GM21423 (cell line): Measurements from ENCODE around the gene KLF7.

Source experiments
- ATAC-seq: cut with Tn5 transposase; IDR thresholded peaks from one replicate; pipeline ENCODE4 v1.9.1; 2021; ENCODE audit warnings: mild to moderate bottlenecking, moderate library complexity; ENCODE audit not compliant: unreplicated experiment

KLF7 gene

DNA sequence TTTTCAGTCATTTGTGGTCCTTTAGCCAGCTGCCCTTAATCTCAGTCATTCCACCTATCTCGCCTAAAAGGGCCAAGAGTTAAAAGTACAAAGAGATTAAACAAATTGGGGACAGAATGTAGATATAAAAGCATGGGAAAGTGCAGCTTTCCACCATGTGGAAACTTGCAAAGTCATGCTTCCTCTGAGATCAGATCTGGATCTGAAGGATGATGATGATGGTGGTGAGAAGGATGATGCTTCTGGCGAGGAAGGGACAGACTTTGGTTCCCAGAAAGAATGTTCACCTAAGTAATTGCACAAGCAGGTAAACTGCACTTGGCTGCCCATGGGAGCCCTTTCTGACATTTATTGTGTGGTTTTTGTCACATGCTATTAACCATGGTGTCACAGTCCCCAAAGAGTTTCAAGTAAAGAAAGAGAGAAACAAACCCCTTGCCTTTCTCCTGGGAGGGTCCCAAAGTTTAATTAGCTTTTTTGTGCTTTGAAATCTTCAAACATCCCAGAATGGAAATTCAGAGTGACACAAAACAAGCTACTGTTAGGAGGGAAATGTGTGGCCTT lies 34.7 kb downstream of the KLF7 start:
- no peak for ATAC-seq

DNA sequence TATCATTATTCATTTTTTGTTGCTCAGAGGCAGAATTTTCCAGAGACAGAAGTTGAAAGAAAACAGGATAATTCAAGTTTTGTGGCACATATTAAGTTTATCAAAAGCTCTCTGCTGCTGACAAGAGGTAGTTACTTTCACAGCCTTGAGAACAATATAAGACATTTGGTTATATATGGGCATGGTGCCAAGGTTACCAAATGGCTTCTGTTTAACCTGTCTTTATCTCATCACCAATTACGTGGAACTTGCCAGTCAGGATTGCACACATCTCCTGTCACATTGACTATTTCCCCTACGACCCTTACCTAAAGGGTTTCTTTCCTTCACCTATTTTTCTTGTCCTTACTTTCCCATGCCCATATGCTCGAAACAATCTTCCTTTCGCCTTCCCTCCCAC lies 35.9 kb downstream of the KLF7 start:
- ATAC-seq = no peak

DNA sequence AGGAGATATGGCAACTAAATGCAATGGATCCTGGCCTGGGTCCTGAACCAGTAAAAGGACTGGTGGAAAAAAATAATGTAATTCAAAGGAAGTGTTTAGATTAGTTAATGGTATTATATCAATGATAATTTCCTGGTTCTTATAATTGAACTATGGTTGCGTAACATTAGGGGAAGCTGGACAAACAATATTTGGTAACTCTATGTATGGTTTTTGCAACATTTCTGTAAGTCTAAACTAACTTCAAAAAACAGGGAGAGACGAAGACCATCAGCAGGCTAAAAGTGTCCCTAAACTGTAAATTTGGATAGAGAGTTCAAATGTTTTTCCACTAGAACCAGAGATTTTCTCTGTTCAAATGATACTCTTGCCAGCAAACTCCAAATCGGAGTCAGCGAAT lies 36.9 kb downstream of the KLF7 start:
- ATAC-seq = no peak

DNA sequence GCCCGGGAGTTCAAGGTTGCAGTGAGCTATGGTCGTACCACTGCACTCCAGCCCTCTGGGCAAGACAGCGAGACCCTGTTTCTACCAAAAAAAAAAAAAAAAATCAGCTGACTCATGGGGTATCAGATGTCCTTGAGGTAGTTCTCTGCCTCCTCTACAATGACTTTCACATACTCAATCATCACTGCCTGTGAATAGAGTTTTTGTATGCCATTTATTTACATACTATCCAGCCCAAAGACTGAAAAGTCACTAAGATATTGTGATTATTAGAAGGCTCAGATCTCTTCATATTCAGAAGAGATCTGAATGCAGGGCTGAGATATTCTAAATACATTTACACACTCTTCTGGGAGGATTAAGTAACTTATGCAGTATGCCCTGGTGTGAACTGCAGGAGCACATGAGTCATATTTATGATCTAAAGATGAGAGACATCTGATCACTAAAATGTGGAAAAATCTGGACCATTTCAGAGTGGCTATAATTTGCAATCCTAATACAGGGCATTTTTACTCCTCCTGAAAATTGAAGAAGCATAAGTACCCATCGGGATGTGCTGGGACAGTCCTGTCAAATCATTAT lies 38.9 kb downstream of the KLF7 start:
- no peak for ATAC-seq

DNA sequence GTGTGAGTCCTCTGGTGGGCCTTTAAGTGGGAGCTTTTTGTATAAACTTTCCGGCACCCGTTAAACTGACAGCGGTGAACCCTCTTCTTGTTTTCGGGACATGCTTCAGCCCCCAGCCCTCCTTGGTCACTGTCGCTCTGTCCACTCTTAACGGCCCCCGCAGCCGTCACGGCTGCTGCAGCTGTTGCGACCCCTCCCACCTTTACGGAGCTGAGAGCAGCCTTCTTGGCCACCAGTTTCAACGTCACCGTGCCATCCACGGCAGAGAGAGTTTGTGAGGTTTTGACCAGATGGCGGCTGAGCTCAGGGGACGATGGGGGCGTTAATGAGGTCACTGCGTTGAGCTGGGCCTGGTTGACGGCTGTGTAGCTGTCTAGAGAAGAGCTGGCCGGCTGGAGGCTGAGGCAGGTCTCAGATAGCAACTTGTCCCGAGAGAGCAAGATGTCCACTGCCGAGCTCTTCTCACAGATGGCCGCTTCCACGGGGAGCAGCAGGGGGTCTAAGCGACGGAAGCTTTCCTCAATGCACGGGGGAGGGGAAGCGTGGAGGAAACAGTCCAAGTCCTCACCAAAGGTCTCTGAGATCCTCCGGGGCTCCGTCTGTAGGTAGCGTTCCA lies 41.9 kb downstream of the KLF7 start:
- ATAC-seq = no peak

DNA sequence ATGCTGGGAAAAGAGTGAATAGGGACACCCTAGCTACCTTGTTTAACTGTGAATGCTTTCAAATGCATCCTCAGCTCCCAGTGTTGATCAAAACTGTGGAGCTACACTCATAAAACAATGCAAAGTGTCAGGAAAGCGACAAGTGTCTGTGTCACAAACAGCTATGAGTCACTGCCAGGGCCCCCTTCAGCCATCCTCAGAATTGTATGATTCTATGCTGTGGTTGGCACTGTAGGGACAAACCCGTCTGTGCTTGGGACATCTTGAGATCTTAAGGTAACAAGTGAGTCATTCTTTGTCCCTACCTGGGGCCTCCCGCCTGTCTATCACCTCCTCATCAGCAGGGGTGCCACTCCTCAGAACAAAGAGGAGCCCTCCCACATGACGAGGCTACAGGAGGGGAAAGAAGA lies 42.4 kb downstream of the KLF7 start:
- no peak for ATAC-seq

DNA sequence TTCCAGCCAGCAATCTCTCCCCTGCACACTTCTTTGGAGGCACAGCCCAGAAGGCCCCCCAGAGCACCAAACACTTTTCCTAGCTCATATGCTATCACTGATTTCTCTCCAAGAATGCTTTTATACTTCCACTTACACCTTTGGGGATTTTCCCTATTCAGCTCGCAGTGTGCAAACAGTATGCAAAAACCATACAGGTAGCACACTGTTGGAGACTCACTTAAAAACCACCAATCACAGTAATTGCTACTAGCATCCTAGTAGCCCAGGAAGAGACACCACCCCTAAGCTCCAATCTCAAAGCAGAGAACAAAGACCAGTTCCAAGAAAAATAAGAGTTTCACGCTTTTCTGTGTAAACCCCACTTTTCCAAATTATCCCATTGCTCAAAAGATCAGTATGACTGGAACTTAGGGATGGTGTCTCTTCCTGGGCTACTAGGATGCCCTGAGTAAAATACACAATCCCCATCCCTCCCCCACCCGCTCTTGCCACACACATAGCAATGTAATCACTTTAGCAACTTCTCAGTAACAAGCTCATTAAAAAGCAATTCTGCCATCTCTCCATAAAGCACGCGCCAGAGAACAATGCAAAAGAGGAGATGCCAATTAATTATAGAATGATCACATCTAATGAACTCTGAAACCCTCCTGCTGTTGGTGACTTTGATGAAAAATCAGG lies 43.0 kb downstream of the KLF7 start:
- no peak for ATAC-seq

DNA sequence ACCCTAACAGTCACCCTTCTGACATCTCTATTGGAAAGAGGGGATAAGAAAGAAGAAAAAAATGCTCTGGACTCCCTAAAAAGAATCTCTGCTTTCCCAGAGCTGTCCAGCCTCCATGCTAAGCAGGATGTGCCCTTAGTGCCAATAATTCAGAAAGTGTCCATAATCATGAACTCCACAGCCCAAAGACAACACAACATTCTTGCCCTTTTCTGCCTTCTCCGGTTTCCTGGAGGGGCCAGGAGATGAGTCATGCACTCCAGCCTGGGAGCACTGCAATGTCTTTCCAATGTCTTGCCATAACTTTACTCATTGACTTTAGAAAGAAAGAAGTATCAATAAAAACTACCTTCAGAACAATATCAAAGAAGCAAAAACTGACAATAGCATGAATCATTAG lies 44.0 kb downstream of the KLF7 start:
- ATAC-seq = no peak

DNA sequence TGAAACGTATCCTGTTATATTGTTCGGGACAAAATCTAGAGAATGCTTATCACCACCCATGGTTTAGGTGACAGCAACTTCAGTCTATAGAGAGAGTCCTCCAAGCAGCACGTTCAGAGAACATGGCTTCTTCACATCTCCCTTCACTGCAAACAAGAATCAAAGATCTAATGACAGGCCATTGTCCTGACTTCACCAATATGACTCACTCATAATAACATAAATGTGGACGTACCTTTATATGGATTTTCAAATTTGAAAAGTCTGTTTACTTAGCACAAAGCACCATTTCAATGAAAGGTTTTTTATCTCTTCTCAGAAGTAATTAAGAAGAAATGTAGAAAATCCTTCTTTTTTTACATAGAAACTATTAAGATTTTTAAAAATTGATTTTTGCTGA lies 46.7 kb downstream of the KLF7 start:
- ATAC-seq = no peak

DNA sequence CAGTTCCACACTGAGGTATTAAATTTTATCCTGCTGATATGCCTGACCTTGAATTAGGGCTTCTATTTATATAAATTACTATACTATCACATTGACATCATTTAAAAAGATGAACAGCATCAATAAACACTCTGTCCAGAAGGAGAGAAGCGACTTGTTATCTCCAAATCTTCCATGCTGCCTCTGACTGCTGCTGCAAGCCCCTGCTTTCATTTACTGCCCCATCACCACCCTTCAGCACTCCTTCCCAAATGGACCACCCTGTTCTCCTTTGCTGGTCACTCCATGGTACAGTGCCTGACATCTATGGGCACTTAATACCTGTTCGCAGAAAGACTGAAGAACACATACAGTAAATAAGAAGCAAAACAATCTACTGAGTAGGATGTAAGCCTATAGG lies 48.1 kb downstream of the KLF7 start:
- no peak for ATAC-seq

DNA sequence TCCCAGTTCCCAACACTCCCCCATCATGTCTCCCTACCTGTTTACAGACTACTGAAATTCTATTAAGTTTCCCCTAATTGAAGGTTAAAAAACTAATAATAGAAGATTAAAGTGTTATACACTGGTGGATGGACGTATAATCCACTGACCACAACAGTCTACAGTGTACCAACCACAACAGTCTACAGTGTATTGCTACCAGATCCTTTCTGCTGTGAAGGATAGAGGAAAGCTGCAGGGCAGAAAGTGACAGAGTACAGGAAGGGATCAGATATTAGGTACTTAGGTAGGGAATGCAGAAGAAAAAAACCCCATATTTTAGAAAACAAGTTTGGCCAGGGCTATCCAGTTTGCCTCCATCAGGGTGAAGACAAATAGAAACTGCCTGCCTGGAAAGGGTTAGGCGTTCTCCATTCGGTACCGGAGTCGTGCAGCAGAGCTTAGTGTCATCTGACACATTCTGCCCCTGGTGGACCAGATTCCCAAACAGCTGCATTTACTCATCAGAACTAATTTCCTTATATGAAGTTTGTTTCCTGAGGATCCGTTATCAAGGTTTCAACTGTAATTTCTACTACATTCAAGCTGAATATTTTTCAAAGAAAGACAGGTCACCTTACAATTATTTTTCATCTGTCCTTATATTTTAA lies 49.9 kb downstream of the KLF7 start:
- ATAC-seq = no peak

DNA sequence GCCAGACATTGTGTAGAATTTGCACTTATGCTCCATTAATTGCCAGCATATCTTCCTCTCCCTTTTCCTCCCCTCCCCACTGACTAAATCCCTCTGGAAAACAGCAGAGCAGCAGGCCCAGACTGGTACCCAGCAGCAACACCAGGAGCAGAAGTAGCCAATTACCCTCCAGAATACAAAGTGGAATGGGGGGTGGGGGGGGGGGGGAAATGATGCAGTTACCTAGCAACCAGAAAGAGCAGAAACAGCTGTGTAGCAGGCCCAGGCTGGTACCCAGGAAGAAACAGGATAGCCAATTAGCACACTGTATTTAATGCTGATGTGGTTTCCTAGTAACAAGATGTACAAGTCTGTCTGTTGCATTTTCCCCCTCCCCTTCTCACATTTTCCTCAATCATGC lies 52.3 kb downstream of the KLF7 start:
- no peak for ATAC-seq

DNA sequence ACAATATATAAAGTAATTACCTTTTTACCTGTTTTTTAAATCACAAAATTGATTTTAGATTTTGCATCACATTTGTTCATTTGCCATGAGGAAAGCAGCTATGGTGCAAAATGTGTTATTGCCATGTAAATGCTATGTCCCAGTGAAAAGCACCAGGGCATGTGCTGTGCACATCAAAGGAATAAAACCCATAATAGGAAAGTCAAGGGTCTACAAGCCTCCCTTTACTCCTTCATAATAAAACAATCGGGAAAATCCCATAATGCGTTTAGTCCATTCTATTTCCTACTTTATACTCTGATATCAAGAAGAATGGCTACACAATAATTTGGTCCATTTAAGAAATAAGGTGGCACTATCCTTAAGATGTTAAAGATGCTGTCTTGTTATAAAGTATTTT lies 53.0 kb downstream of the KLF7 start:
- ATAC-seq = no peak

DNA sequence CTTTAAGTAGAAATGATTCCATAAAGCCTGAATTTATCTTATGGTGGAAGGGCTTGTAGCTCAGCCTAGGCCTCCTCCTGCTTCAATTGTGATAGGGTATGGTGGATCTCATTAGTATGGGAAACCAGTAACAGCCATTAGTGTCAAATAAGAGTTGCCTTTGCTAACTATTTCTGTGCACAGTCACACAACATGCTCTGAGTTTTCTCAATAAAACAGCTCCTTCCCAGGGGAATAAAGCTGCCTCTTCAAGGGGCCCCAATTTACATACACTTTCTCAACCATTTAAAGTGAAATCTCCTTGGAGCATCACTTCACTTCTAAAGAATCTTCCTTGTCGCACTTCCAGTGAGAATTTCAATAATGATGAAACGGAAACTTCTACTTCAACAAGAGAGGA lies 53.4 kb downstream of the KLF7 start:
- no peak for ATAC-seq

DNA sequence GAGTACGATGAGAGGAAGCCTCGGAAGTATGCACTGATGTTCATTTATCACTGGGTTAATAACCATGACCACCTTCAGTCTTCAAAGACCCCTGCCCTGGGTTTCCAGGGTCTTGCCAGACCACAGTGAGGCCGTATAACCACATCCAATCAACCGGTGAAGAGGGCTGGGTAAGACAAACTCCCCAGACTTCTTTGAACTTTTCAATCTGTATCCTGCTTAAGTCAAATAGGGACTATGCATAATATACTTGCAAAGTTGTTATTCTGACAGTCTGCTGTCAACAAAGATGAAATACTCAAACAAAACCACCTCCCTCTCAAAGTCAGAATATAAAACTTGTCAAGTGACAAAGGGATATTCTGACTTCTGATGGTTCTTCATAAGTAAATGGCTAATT lies 54.0 kb downstream of the KLF7 start:
- no peak for ATAC-seq

DNA sequence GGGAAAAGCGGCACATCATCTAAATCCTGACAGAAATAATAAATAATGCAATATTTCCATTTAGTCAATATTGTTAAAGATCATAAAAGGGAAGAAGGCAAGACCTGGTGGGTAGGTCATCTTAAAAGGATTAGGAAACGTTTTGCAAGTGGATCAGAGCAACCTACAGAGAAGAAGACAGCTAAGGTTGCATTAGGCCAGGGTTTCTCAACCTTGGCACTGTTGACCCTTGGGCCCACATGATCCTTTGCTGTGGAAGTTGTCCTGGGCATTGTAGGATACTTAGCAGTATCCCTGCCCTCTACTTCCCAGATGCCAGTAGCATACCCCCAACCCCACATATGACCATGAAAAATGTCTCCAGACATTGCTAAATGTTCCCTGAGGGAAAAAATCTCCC lies 55.0 kb downstream of the KLF7 start:
- ATAC-seq = no peak

DNA sequence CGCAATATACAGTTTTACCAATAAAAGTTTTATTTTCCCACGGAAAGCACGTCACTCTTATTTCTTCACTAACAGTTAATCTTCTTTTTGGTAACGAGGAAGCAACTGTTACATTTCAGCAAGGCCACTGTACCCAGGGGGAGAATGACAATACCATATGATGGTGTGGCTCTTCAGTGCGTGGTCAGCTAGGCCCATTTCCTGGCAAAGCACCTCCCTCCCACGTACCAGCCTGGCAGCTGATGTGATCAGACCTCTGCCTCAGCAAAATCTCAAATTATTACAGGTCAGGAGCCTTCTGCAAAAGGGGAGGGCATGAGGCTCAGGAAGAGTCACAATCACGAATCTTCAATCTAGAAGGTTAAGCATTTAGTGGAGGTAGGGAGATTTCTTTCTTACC lies 55.4 kb downstream of the KLF7 start:
- no peak for ATAC-seq

DNA sequence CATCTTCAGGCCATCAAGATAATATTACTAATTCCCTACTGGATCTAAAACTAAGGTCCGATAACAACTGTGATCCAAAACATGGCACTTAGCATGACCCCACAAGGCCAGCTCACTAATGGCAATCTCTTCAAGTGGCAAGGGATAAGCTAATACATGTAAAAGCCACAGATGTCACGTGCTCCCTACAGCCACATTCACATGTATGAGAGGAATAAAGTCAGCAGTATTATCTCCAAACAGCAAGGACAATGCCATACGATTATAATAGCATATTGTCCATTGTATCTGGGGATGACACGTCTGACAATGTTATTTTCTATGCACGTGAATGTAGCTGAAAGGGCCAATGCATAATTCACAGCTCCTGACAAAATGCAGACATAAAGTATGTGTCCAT lies 56.0 kb downstream of the KLF7 start:
- no peak for ATAC-seq

DNA sequence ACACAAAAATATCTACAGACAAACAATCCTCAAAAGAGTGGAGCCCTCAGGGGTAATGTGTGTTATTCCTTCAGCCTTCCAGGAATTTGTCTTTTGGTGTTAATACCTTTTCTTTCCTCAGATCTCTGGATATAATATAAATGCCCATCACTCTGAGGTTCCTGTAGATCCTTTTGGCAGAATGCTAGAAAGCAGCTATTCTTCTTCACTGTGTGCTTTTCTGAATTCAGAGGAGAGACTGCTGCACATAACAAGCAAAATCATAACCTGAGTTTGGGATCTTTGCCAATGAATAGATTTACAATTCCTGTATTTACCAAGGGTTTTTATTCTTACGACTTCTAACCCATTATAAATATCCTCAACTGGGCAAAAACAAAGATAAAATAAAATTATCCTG lies 57.3 kb downstream of the KLF7 start:
- ATAC-seq = no peak

DNA sequence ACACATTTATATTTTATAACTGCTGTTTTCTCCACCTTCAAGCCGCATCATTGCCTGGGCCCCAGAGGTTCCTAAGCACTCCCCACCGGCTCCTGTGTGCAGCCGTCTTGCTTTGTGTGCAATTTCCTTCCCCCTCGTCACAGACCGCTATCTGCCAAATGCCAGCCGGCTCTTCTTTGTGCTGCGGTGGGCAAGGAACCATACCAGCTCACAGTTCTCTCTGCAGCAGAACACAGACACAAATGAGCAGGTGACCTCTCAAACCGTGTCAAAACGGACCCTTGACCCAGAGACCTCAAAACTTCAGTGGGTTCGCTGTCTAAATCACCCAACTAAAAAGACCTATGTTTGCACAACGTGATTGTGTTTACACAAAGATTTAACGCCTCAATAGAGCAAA lies 58.2 kb downstream of the KLF7 start:
- ATAC-seq = no peak

DNA sequence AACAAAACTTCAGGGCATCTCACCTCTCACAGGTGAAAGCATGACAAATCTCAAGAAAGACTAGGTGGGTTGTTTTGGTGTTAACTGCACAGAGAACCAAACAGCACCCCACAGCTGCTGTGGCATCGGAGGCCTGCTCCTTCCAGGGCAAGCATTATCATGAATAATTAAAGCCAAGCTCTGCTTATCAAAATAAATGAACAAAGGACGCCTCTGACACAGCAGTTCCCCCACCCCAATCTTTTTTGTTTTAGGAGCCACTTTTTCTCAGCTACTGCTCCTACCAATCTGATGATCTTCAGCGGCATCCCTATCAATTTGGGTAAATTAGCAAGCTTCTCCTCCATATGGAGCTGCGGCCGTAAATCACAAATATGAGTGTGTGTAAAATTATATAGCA lies 58.6 kb downstream of the KLF7 start:
- no peak for ATAC-seq

DNA sequence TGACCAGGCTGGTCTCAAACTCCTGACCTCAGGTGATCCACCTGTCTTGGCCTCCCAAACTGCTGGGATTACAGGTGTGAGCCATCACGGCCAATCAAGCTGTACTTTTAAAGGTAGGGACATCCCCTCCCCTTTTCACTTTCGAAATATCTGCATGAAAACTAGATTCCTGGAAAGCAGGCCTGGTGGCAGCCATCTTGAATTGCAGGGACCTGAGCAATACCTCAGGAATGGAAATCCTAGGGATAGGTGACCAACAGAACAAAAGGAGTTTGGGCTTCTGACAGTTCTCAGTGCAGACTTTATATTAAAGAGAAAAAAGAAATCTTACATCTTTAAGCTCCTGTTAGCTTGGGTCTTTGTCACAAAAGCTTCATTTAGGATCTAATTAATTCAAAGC lies 62.6 kb downstream of the KLF7 start:
- ATAC-seq = no peak
